Bronchus fibroblast of lung (primary cell): Measurements from ENCODE around the gene SPCS2. TPM values are rescaled to one million over a fixed set of nuclear protein-coding genes. Genes with fewer than 3 reads are reported as not detected.

Experiments
- total RNA-seq: library from RNA; depleted of rRNA; stranded (reverse); fragments of >200 nt; gene quantifications from 2 replicates; pipeline ENCODE4 v1.2.3, GENCODE V29; 2015

The SPCS2 gene
- total RNA-seq, result 21.7 and 22.4 TPM in 2 replicates

DNA sequence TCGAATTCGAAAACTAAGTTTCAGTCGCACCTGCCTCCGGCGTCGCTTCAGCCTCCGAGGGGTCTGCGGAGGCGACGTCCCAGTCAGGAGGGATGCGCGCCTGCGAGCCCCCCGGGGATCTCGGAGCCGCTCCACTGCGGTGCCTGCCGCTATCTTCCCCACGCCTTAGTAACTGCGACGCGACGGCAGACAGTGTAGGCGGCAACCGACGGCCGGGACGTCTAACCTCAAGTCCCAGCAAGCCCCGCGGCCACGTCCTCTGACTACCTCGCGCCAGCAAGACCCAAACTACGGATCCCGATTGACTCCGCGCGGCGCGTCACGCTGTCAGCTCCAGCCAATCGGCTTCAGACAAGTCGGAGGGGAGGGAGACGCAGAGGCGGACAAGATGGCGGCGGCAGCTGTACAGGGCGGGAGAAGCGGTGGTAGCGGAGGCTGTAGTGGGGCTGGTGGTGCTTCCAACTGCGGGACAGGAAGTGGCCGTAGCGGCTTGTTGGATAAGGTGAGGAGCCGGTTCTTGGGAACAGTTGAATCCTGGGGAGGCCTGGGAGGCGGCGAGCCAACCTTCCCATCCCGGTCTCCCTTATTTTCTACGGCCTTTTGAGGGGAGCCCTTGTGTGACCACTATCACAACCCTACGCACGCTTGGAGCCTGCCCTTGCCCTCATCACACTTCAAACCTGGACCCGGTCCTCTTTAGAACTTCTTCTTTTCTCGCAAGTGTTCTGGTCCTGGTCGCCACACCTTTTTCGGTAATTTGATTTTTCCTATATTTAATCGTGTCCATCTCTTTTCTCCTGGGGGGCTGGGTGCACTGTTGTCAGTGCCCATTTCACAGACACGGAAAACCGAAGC lies at the start of gene SPCS2, which contains the start of gene XRRA1:
SPCS2 (plus strand) TSS at position 369 of the 855 bp plus-strand sequence; CDS start at position 389, 20 bp downstream.
XRRA1 (minus strand) TSS at position 194 of the 855 bp plus-strand sequence. CDS start 8,213 bp downstream, outside the sequence.

GRCh38 chr11:74988541-74989259 lies 39.6 kb downstream of the SPCS2 start, which contains the start of gene NEU3:
TSS of gene NEU3 (plus strand) at chr11:74988933. CDS start at chr11:74989061, 128 bp downstream.

Other genes with a start within 250 kb of the SPCS2 start
- gene CHRDL2, start 217.8 kb upstream of the SPCS2 start, total RNA-seq, result not detected in 2 replicates
- 7.9 and 10.3 TPM in 2 replicates for gene RNF169, start 200.4 kb upstream of the SPCS2 start, total RNA-seq
- gene XRRA1, start 175 bp upstream of the SPCS2 start, total RNA-seq, result 9.1 and 11.8 TPM in 2 replicates
- 5.9 and 6.5 TPM in 2 replicates for gene NEU3, start 39.7 kb downstream of the SPCS2 start, total RNA-seq
- not detected in 2 replicates for gene OR2AT4, start 147.6 kb downstream of the SPCS2 start, total RNA-seq
- gene SLCO2B1, start 201.8 kb downstream of the SPCS2 start, total RNA-seq, result not detected in 2 replicates